Activated T-helper 9 cell treated with anti-CD3 and anti-CD28 coated beads, Interleukin-2, amount 50 U/mL, for 16 hours (primary cell): Measurements from ENCODE around the gene GREB1.

Source experiments
- DNase-seq: peaks from one replicate; pipeline ENCODE4 v3.0.0-alpha.2; 2020; ENCODE audit warnings: low read depth

The GREB1 gene

GRCh38 chr2:11683966-11684365 lies 150.1 kb downstream of the GREB1 start:
- DNase-seq, result no peak

- DNase-seq, result no peak
Measured at GRCh38 chr2:11684894-11685460, 151.1 kb downstream of the GREB1 start.

GRCh38 chr2:11685906-11686470 lies 152.1 kb downstream of the GREB1 start:
- no peak for DNase-seq

GRCh38 chr2:11687736-11688135 lies 153.9 kb downstream of the GREB1 start:
- DNase-seq, result no peak

- DNase-seq, result peak; percentile 73
Measured at GRCh38 chr2:11688222-11689069, 154.6 kb downstream of the GREB1 start.

- DNase-seq, result no peak
Measured at GRCh38 chr2:11691076-11691660, 157.3 kb downstream of the GREB1 start.
